ENCODE measurements around the gene SAFB2. TPM values are rescaled to one million over a fixed set of nuclear protein-coding genes. Genes with fewer than 3 reads are reported as not detected.

The SAFB2 gene
- total RNA-seq, 1 experiment from 2014 or later = 76.1 TPM

GRCh38 chr19:5648464-5648863 is 25.9 kb upstream of the SAFB2 start:
- H4K5ac ChIP-seq (ENCODE audit: insufficient read length, low read depth, low read length) = no peak overlapping the region
- H2BK15ac ChIP-seq (ENCODE audit: low read depth, low read length) = no peak overlapping the region
- no peak overlapping the region for H3K27ac ChIP-seq (ENCODE audit: insufficient read length, low read depth, low read length)
- H2BK120ac ChIP-seq (ENCODE audit: low read depth, low read length, poor library complexity, severe bottlenecking) = no peak overlapping the region
- no peak overlapping the region for H3K4ac ChIP-seq (ENCODE audit: low read depth, low read length)
- no peak for TF ChIP-seq CTCF (conservative IDR thresholded peaks at IDR 0.05)
- H3K23me2 ChIP-seq (ENCODE audit: insufficient read length, low read depth, low read length, poor library complexity, severe bottlenecking) = no peaks in the 10 kb centered on the region
- H3K79me1 ChIP-seq (ENCODE audit: insufficient read depth, low read depth, low read length, poor library complexity, severe bottlenecking) = peaks cover 4% of the 10 kb centered on the region
- H2AK5ac ChIP-seq (ENCODE audit: insufficient read length, low read length) = no peak overlapping the region
- Mint-ChIP-seq H3K4me1 (no peaks in the 10 kb centered on the region), H3K36me3 (ENCODE audit: insufficient read depth in 1 of 3, low read depth in 3 of 3) (peaks cover 54 to 94% (median 87%) of the 10 kb centered on the region in 3 experiments; a peak in 6 of 7 replicates), H3K27ac (no peak overlapping the region), H3K4me3 (no peak overlapping the region), H3K9me3 (no peaks in the 10 kb centered on the region), H3K27me3 (ENCODE audit: low read depth) (no peaks in the 10 kb centered on the region)
- no peaks in the 10 kb centered on the region for H3K4me1 ChIP-seq (ENCODE audit: insufficient read depth, low read length)
- H2BK12ac ChIP-seq (ENCODE audit: insufficient read length, low read depth, low read length) = no peak overlapping the region
- no CpG with 5 or more reads among the region's 11 CpGs for WGBS (ENCODE audit: extremely low coverage, insufficient read length, low lambda C conversion rate)
- no peaks in the 10 kb centered on the region for H3K79me2 ChIP-seq (ENCODE audit: insufficient read depth, low read length)
- H2BK5ac ChIP-seq (ENCODE audit: insufficient read length, low read length) = no peak overlapping the region
- no peak overlapping the region for H3K9ac ChIP-seq (ENCODE audit: extremely low read depth, insufficient read length, low read length)
- H4K91ac ChIP-seq (ENCODE audit: insufficient read length, low read depth, low read length) = no peak overlapping the region
- H2BK20ac ChIP-seq (ENCODE audit: low read depth, low read length, poor library complexity, severe bottlenecking) = no peak overlapping the region
- no peak overlapping the region for H3K18ac ChIP-seq (ENCODE audit: insufficient read length, low read depth, low read length)
- DNase-seq = no peak
- no peak overlapping the region for H3K56ac ChIP-seq (ENCODE audit: insufficient read length, low read depth, low read length)
- H3K9me3 ChIP-seq (ENCODE audit: control insufficient read depth, low read depth, low read length) = no peaks in the 10 kb centered on the region
- no peak overlapping the region for H3K23ac ChIP-seq (ENCODE audit: insufficient read length, low read depth, low read length)
- no peak overlapping the region for H3T11ph ChIP-seq (ENCODE audit: low read length)
- H4K20me1 ChIP-seq (ENCODE audit: control insufficient read depth, insufficient read depth, insufficient read length) = no peaks in the 10 kb centered on the region
- no peak overlapping the region for H2AFZ ChIP-seq (ENCODE audit: low read length)
- H3K4me2 ChIP-seq (ENCODE audit: insufficient read depth, insufficient read length, low read length) = no peak overlapping the region
- no peak overlapping the region for H3K14ac ChIP-seq (ENCODE audit: insufficient read depth, low read length)
- H3K27me3 ChIP-seq (ENCODE audit: insufficient read depth, low read length) = no peaks in the 10 kb centered on the region
- H4K8ac ChIP-seq (replicated peaks; ENCODE audit: insufficient read length, low read depth, low read length) = no peak overlapping the region
